ENCODE results near the gene ACOXL. TPM values are rescaled to one million over a fixed set of nuclear protein-coding genes. Genes with fewer than 3 reads are reported as not detected.

ACOXL gene
- total and polyA plus RNA-seq, 4 donors = 4.4 to 32.8 (median 12.2) TPM

DNA sequence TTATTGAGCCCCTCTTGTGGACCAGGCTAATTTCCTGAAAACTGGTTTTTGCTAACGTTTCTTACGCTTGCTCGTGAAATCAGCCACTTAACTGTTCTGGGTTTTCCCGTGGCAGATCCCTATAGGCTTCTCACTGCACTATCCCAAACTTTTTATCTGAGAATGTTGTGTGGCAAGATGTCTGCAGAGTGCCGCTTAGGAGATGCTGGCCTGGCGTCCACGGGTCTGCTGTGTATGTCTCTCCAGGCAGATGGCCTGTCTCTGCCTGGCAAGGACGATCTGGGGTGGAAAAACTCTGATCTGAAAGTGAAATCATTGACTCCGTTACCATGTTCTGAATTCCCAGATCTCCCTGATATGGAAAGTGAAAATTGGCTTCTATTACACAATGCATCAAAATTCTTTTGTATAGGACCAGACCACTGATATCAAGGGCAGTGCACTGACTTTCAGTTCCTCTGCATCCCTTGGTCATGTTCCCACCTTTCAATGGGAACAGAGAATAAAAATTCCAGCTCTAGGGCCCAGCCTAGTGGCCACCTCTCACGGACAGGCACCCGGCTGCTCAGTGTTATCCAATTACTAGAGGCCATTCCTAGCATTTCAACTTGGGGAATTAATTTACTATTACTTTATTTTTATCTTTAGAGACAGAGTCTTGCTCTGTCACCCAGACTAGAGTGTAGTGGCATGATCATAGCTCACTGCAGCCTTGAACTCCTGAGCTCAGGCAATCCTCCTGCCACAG is 154.6 kb downstream of the ACOXL start:
- Histone ChIP-seq H3K4me3 (no peak overlapping the region), H3K4me1 (ENCODE audit: control insufficient read depth in 5 of 5, insufficient read depth in 5 of 5, low read length in 5 of 5) (no peaks in the 10 kb centered on the region)
- WGBS, 2 donors = 80 to 94% methylated on average over 11 of the region's 11 CpGs

GRCh38 chr2:110888411-110888810 is 156.0 kb downstream of the ACOXL start:
- TF ChIP-seq CTCF (IDR thresholded peaks at IDR 0.05; ENCODE audit: control extremely low read depth, extremely low read depth) = no peak
- no peak overlapping the region for H3K27ac ChIP-seq (ENCODE audit: low read depth in 1 of 2, low read length in 1 of 2)
- DNase-seq = no peak

More for the DNA sequence above, 154.6 kb downstream of the ACOXL start:
- H3K9ac ChIP-seq (ENCODE audit: insufficient read depth in 1 of 2, low read length in 2 of 2) = no peak overlapping the region
- H3K27ac ChIP-seq (ENCODE audit: low read depth in 1 of 2, low read length in 1 of 2) = no peak overlapping the region
- peaks cover 0 to 2% (median 0%) of the 10 kb centered on the region in 4 donors for H3K9me3 ChIP-seq (ENCODE audit: control insufficient read depth in 4 of 4, insufficient read depth in 3 of 4, low read length in 3 of 4)
- DNase-seq (no peak), ATAC-seq (ENCODE audit: insufficient read depth, low FRiP score) (no peak)
- H3K36me3 ChIP-seq (ENCODE audit: control insufficient read depth in 4 of 4, insufficient read depth in 4 of 4, low read length in 4 of 4) = no peaks in the 10 kb centered on the region
- H3K27me3 ChIP-seq (ENCODE audit: control insufficient read depth in 3 of 3, insufficient read depth in 3 of 3, low read length in 2 of 3) = no peaks in the 10 kb centered on the region
- TF ChIP-seq CTCF (IDR thresholded peaks at IDR 0.05; ENCODE audit: control extremely low read depth, extremely low read depth) = no peak

GRCh38 chr2:110891626-110892025 is 159.3 kb downstream of the ACOXL start:
- H3K9me3 ChIP-seq (ENCODE audit: control insufficient read depth in 4 of 4, insufficient read depth in 3 of 4, low read length in 3 of 4) = peaks cover 0 to 7% (median under 1%) of the 10 kb centered on the region in 4 donors
- ATAC-seq (ENCODE audit: insufficient read depth, low FRiP score) = no peak
- no peak overlapping the region for H3K4me3 ChIP-seq
- H3K27ac ChIP-seq (ENCODE audit: low read depth in 1 of 2, low read length in 1 of 2) = no peak overlapping the region
- no peak overlapping the region for H3K9ac ChIP-seq (ENCODE audit: insufficient read depth in 1 of 2, low read length in 2 of 2)
- WGBS, 2 donors = 0% methylated on average over 1 of the region's 1 CpG
- no peaks in the 10 kb centered on the region for H3K4me1 ChIP-seq (ENCODE audit: control insufficient read depth in 5 of 5, insufficient read depth in 5 of 5, low read length in 5 of 5)
- no peaks in the 10 kb centered on the region for H3K27me3 ChIP-seq (ENCODE audit: control insufficient read depth in 3 of 3, insufficient read depth in 3 of 3, low read length in 2 of 3)
- DNase-seq = no peak
- H3K36me3 ChIP-seq (ENCODE audit: control insufficient read depth in 4 of 4, insufficient read depth in 4 of 4, low read length in 4 of 4) = no peaks in the 10 kb centered on the region
- TF ChIP-seq CTCF (IDR thresholded peaks at IDR 0.05; ENCODE audit: control extremely low read depth, extremely low read depth) = no peak

More at GRCh38 chr2:110888411-110888810, 156.0 kb downstream of the ACOXL start:
- ATAC-seq (ENCODE audit: insufficient read depth, low FRiP score) = no peak
- Histone ChIP-seq H3K27me3 (ENCODE audit: control insufficient read depth in 3 of 3, insufficient read depth in 3 of 3, low read length in 2 of 3) (no peaks in the 10 kb centered on the region), H3K9me3 (ENCODE audit: control insufficient read depth in 4 of 4, insufficient read depth in 3 of 4, low read length in 3 of 4) (peaks cover 0 to 2% (median 0%) of the 10 kb centered on the region in 4 donors), H3K9ac (ENCODE audit: insufficient read depth in 1 of 2, low read length in 2 of 2) (no peak overlapping the region), H3K4me3 (no peak overlapping the region), H3K4me1 (ENCODE audit: control insufficient read depth in 5 of 5, insufficient read depth in 5 of 5, low read length in 5 of 5) (no peaks in the 10 kb centered on the region), H3K36me3 (ENCODE audit: control insufficient read depth in 4 of 4, insufficient read depth in 4 of 4, low read length in 4 of 4) (no peaks in the 10 kb centered on the region)
- WGBS, 2 donors = 90 to 92% methylated on average over 2 of the region's 2 CpGs

Measured in lung (tissue), 12 donors.